NB4 (cell line): ENCODE measurements around the gene SH3D19.
"Not testable (repeated sequence)": the region's sequence is repeated elsewhere in the genome, so short reads cannot be mapped to it uniquely, and the experiment has no call there.

Experiments
- DNase-seq: peaks from one replicate; pipeline ENCODE4 v3.0.0; 2010; ENCODE audit warnings: low read depth
- H3K4me3 ChIP-seq: one replicate; pipeline ENCODE4 v1.5.1; 2011; ENCODE audit warnings: mild to moderate bottlenecking, low read depth, low read length, moderate library complexity
- CTCF ChIP-seq: IDR thresholded peaks from one replicate; pipeline ENCODE4 v1.5.1; 2012; ENCODE audit warnings: low read depth, low read length
- MAX ChIP-seq: IDR thresholded peaks from 2 replicates; pipeline ENCODE4 v1.6.1; 2011; ENCODE audit warnings: low read depth, low read length
- MYC ChIP-seq: IDR thresholded peaks from 2 replicates; pipeline ENCODE4 v1.6.1; 2011; ENCODE audit warnings: low read depth, low read length
- POLR2A ChIP-seq: IDR thresholded peaks from 2 replicates; pipeline ENCODE4 v1.6.1; 2011; ENCODE audit warnings: mild to moderate bottlenecking; ENCODE audit not compliant: insufficient read length; ENCODE audit errors: extremely low read depth

The SH3D19 gene

GRCh38 chr4:151324124-151324751 lies 1.2 kb downstream of the SH3D19 start:
- no peak for DNase-seq
- no peak for TF ChIP-seq CTCF
- TF ChIP-seq MAX = no peak
- TF ChIP-seq POLR2A = no peak
- no peak for TF ChIP-seq MYC
- no peak overlapping the region for H3K4me3 ChIP-seq

- no peak overlapping the region for H3K4me3 ChIP-seq
- TF ChIP-seq MYC (no peak), CTCF (no peak), POLR2A (no peak), MAX (no peak)
- DNase-seq = no peak
Observed at GRCh38 chr4:151323667-151324066, 1.7 kb downstream of the SH3D19 start.

GRCh38 chr4:151322570-151322969 lies 2.8 kb downstream of the SH3D19 start:
- H3K4me3 ChIP-seq = no peak overlapping the region
- no peak for TF ChIP-seq CTCF
- TF ChIP-seq MAX = no peak
- no peak for TF ChIP-seq MYC
- no peak for TF ChIP-seq POLR2A
- no peak for DNase-seq

GRCh38 chr4:151322161-151322560 lies 3.2 kb downstream of the SH3D19 start:
- not testable (repeated sequence) for H3K4me3 ChIP-seq, DNase-seq

- DNase-seq = no peak
- TF ChIP-seq MAX (no peak), CTCF (no peak), POLR2A (no peak), MYC (no peak)
Observed at GRCh38 chr4:151321586-151321985, 3.8 kb downstream of the SH3D19 start.

GRCh38 chr4:151319490-151319889 lies 5.9 kb downstream of the SH3D19 start:
- DNase-seq = no peak
- TF ChIP-seq CTCF (no peak), MAX (no peak), POLR2A (no peak), MYC (no peak)

More at GRCh38 chr4:151321586-151321985, 3.8 kb downstream of the SH3D19 start:
- no peak overlapping the region for H3K4me3 ChIP-seq

More at GRCh38 chr4:151319490-151319889, 5.9 kb downstream of the SH3D19 start:
- H3K4me3 ChIP-seq = no peak overlapping the region
